ENCODE results near the gene TOP3A.
A peak's percentile ranks its signal among the peaks of the same experiment; 100 is the strongest.

Gene TOP3A

DNA sequence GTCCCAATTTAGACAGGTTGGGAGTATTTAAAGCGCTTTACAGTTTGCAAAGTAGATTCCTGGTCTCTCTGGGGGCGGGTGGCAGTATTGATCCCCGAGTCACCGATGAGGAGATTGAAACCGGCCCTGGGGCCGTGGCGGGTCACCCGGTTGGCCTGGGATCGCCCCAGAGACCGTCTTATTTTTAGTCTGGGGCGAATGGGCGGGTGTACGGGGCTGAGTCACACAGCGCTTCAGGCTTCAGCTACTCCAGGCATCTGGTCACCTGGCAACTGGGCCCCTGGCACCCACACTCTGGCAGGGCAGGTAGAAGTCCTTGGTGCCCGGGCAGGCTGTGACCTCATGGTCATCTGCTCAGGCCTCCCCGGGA is 53.7 kb downstream of the TOP3A start:
- H3K9me3 ChIP-seq (ENCODE audit: severe bottlenecking) = no peaks in the 10 kb centered on the region
- TF ChIP-seq, protein P1, sequence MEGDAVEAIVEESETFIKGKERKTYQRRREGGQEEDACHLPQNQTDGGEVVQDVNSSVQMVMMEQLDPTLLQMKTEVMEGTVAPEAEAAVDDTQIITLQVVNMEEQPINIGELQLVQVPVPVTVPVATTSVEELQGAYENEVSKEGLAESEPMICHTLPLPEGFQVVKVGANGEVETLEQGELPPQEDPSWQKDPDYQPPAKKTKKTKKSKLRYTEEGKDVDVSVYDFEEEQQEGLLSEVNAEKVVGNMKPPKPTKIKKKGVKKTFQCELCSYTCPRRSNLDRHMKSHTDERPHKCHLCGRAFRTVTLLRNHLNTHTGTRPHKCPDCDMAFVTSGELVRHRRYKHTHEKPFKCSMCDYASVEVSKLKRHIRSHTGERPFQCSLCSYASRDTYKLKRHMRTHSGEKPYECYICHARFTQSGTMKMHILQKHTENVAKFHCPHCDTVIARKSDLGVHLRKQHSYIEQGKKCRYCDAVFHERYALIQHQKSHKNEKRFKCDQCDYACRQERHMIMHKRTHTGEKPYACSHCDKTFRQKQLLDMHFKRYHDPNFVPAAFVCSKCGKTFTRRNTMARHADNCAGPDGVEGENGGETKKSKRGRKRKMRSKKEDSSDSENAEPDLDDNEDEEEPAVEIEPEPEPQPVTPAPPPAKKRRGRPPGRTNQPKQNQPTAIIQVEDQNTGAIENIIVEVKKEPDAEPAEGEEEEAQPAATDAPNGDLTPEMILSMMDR (IDR thresholded peaks at IDR 0.05; ENCODE audit: poor library complexity, severe bottlenecking) = no peak
- H3K27ac ChIP-seq (ENCODE audit: poor library complexity, severe bottlenecking) = peak overlapping the region; percentile 94
- peaks cover 17% of the 10 kb centered on the region for H3K4me1 ChIP-seq (ENCODE audit: insufficient read depth, poor library complexity, severe bottlenecking)
- H3K4me3 ChIP-seq (ENCODE audit: severe bottlenecking) = peak overlapping the region; percentile 92
- ATAC-seq (ENCODE audit: low read depth) = peak; percentile 44
- peak; percentile 88 for DNase-seq (ENCODE audit: low spot score)
- peaks cover 30% of the 10 kb centered on the region for H3K36me3 ChIP-seq (ENCODE audit: low read depth)
- no peaks in the 10 kb centered on the region for H3K27me3 ChIP-seq (ENCODE audit: insufficient read depth, poor library complexity, severe bottlenecking)

DNA sequence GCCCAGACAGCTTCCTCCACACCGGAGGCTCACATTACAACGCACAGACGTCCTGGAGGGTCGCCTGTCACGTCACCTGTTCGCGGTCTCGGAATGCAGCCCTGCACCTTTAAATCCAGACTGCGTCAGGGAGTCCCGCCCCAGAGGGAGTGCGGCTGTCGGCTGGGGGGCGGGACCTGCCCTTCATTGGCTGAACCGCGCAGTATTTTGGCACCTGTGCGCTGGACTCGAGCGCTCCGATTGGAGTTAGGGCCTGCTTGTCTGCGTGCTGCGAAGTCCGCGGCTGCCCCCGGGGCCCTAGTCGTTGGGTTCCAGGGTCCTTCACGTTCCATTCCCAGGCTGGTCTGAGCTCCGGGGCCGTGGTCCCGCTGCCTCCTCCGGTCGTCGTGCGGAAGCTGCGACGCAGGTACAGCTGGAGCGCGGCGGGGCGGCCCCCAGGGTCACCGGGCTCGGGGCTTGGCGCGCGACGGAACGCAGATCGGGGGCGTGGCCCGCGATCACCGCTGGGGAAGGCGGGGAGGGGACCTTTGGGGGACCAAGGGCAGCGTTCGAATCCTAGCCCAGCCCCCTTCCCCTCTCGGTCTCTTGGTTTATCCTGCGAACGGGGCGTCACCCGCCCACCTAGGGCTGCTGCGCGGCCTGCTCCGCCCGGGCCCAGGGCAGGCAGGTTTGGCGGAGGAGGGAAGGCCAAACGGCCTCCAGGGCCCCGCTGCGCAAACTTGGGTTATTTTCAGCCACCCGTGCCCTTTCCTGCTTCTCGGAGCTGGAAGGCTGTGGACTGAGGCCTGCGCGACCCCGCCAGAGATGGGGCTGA is 54.3 kb downstream of the TOP3A start, which contains the start of gene MIEF2:
Gene MIEF2 (plus strand): TSS at position 331 of the 814 bp plus-strand sequence. CDS start 2,059 bp downstream, outside the sequence.
- DNase-seq (ENCODE audit: low spot score) (peak; percentile 97), ATAC-seq (ENCODE audit: low read depth) (peak; percentile 78)
- H3K27ac ChIP-seq (ENCODE audit: poor library complexity, severe bottlenecking) = peak within 1 kb of the TSS; percentile 94
- H3K36me3 ChIP-seq (ENCODE audit: low read depth) = peaks cover 33% of the 10 kb centered on the region
- no peaks in the 10 kb centered on the region for H3K27me3 ChIP-seq (ENCODE audit: insufficient read depth, poor library complexity, severe bottlenecking)
- no peaks in the 10 kb centered on the region for H3K9me3 ChIP-seq (ENCODE audit: severe bottlenecking)
- TF ChIP-seq, protein P1 (IDR thresholded peaks at IDR 0.05; ENCODE audit: poor library complexity, severe bottlenecking) = no peak
- peaks cover 17% of the 10 kb centered on the region for H3K4me1 ChIP-seq (ENCODE audit: insufficient read depth, poor library complexity, severe bottlenecking)
- H3K4me3 ChIP-seq (ENCODE audit: severe bottlenecking) = peak within 1 kb of the TSS; percentile 92

DNA sequence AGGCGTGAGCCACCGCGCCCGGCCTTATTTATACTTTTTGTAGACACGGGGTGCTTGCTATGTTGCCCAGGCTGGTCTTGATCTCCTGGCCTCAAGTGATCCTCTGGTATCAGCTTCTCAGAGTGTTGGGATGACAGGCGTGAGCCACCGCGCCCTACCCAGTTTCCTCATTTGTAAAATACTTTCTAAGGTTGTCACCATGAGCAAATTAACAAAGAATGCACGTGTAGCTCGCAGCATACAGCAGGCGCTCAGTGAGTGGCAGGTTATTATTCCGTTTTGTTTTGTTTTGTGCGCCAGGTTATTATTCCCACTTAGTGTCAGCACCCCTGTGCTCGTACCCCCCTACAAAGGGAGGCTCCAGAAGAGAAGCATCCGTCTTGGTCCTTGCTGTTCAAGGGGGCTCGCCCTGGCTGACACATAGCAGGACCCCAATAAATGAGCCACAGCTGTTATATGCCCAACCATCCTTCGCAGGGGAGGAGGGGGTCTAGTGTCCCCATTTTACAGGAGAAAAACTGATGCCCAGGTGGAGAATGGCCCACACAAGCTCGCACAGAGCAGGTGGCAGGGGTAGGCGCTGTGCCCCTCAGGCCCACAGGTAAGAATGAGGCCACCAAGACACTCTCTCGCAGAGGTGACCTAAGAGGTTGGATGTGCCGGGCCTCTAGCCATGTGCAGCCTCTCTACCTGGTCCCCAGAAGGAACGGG is 55.0 kb downstream of the TOP3A start:
- Histone ChIP-seq H3K4me1 (ENCODE audit: insufficient read depth, poor library complexity, severe bottlenecking) (peaks cover 17% of the 10 kb centered on the region), H3K27me3 (ENCODE audit: insufficient read depth, poor library complexity, severe bottlenecking) (no peaks in the 10 kb centered on the region), H3K4me3 (ENCODE audit: severe bottlenecking) (peak overlapping the region; percentile 92), H3K27ac (ENCODE audit: poor library complexity, severe bottlenecking) (peak overlapping the region; percentile 94), H3K9me3 (ENCODE audit: severe bottlenecking) (no peaks in the 10 kb centered on the region), H3K36me3 (ENCODE audit: low read depth) (peaks cover 33% of the 10 kb centered on the region)
- TF ChIP-seq, protein P1 (IDR thresholded peaks at IDR 0.05; ENCODE audit: poor library complexity, severe bottlenecking) = no peak
- ATAC-seq (ENCODE audit: low read depth) = peak; percentile 17
- no peak for DNase-seq (ENCODE audit: low spot score)

DNA sequence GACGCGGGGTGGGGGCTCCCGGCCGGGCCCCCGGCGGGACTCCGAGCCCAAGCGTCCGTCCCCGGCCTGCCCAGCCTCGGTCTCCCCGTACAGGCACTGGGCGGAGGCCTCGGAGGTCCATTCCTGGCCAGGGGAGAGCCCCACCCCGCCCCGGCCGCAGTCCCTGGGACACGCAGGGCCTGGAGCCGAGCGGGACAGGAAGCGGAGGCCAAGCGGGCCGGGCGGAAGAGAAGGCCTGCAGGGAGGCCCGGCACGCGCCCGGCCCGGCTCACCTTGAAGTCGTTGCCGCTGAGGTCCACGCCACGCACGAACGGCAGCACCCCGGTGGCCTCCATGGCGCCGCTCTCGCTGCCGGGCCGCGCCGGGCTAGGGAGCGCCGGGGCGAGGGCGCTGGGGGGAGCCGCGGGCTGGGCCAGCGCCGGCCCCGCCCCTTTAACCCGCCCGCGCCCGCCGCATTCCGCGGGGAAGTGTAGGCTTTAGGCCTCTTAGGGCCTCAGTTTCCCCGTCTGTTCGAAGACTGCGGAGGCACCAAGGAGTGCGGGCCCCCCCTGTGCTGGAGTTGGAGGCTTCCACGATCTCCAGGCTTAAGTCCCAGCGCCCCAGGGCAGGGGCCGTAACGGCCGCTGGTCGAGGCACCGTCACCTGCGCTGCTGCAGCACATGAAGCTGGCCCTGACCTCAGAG is 56.3 kb downstream of the TOP3A start, which contains the start of gene FLII:
Gene FLII (minus strand): TSS at position 383 of the 683 bp plus-strand sequence. CDS start 48 bp downstream, at position 335.
- Histone ChIP-seq H3K27me3 (ENCODE audit: insufficient read depth, poor library complexity, severe bottlenecking) (no peaks in the 10 kb centered on the region), H3K4me1 (ENCODE audit: insufficient read depth, poor library complexity, severe bottlenecking) (peaks cover 17% of the 10 kb centered on the region), H3K4me3 (ENCODE audit: severe bottlenecking) (peak within 1 kb of the TSS; percentile 94), H3K9me3 (ENCODE audit: severe bottlenecking) (no peaks in the 10 kb centered on the region), H3K27ac (ENCODE audit: poor library complexity, severe bottlenecking) (peak within 1 kb of the TSS; percentile 94), H3K36me3 (ENCODE audit: low read depth) (peaks cover 42% of the 10 kb centered on the region)
- ATAC-seq (ENCODE audit: low read depth) = peak; percentile 20
- peak; percentile 52 for DNase-seq (ENCODE audit: low spot score)
- TF ChIP-seq, protein P1 (IDR thresholded peaks at IDR 0.05; ENCODE audit: poor library complexity, severe bottlenecking) = no peak

Data from RWPE2 (cell line).